Fibroblast of villous mesenchyme (primary cell): ENCODE measurements around the gene MUC15. TPM values are rescaled to one million over a fixed set of nuclear protein-coding genes. Genes with fewer than 3 reads are reported as not detected.

Source experiments
- DNase-seq: peaks from one replicate; pipeline ENCODE4 v3.0.0-alpha.2; 2010; ENCODE audit warnings: low read depth
- H3K4me3 ChIP-seq: 2 replicates; pipeline ENCODE4 v1.5.1; 2011; ENCODE audit warnings: low read depth, mild to moderate bottlenecking, low read length
- total RNA-seq: library from RNA; depleted of rRNA; stranded (reverse); fragments of >200 nt; gene quantifications from 2 replicates; pipeline ENCODE4 v1.2.3, GENCODE V29; 2012
- TF ChIP-seq, protein P1 (sequence below): IDR thresholded peaks from 2 replicates; pipeline ENCODE4 v1.5.1; 2012; ENCODE audit warnings: low read depth, mild to moderate bottlenecking, low read length; ENCODE audit not compliant: insufficient read depth

MUC15 gene
- total RNA-seq, 1 donor = not detected

DNA sequence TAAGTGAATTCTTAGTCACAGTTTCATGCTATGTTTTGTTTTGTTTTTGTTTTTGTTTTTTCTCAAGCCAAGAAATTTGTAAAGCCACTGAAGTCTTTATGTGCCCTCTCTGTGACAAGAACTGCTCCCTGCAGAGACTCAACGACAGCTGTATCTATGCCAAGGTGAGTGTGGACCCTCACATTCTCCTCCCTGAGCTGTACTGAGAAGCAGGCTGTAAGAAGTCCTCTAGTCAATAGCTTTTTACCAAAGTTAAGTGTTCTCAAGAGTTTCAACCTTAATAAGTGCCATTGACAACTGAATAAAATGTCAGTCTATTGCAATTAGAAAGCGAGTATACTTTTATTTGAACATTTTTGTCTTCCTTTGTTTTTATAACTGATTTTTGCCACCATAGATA lies 18.9 kb downstream of the MUC15 start:
- TF ChIP-seq, protein P1, sequence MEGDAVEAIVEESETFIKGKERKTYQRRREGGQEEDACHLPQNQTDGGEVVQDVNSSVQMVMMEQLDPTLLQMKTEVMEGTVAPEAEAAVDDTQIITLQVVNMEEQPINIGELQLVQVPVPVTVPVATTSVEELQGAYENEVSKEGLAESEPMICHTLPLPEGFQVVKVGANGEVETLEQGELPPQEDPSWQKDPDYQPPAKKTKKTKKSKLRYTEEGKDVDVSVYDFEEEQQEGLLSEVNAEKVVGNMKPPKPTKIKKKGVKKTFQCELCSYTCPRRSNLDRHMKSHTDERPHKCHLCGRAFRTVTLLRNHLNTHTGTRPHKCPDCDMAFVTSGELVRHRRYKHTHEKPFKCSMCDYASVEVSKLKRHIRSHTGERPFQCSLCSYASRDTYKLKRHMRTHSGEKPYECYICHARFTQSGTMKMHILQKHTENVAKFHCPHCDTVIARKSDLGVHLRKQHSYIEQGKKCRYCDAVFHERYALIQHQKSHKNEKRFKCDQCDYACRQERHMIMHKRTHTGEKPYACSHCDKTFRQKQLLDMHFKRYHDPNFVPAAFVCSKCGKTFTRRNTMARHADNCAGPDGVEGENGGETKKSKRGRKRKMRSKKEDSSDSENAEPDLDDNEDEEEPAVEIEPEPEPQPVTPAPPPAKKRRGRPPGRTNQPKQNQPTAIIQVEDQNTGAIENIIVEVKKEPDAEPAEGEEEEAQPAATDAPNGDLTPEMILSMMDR = no peak
- no peak for DNase-seq
- no peak overlapping the region for H3K4me3 ChIP-seq

DNA sequence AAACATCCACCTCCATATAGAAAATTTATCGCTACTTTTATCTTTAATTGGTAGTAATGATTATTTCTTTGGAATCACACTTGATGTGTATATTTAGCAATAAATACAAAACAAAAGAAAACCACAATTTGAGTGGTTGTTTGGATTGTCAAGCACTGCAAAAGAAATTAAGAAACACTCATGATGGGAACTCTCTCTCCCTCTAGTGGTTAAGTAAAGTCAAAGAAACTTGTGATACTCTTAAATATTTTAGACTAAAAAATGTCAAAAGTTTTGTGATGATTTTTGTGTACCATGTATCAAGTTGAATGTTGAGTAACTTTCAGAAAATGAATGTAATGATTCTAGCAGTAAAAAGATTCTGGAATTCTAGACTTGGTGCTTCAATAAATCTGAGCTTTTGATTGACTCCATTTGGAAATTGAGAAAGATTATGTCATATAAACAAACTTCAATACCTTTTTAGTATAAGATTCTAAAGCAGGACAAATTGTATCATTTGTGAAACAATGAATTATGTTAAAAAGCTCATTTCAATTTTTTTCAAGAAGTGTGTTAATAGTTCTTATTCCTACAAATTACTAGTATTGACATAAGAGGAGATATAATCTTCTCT lies 20.8 kb downstream of the MUC15 start:
- TF ChIP-seq, protein P1 = peak; percentile 40
- H3K4me3 ChIP-seq = no peak overlapping the region
- peak; percentile 0 for DNase-seq

DNA sequence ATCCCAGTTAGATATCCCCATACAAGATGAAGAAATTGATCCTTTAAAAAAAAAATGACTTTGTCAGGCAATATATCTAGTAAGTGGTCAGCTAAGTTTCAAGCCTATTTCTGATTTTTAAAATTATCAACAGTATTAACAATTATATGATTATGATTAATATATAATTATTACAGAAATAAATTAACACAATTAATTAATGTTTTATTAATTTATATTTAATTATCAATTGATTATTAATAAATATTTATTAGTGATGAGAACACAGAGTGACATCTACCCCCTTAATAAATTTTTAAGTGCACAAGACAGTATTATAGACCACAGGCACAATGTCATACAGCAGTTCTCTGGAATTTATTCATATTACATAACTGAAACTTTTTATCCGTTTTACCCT lies 22.0 kb downstream of the MUC15 start:
- no peak for DNase-seq
- TF ChIP-seq, protein P1 = no peak
- no peak overlapping the region for H3K4me3 ChIP-seq

DNA sequence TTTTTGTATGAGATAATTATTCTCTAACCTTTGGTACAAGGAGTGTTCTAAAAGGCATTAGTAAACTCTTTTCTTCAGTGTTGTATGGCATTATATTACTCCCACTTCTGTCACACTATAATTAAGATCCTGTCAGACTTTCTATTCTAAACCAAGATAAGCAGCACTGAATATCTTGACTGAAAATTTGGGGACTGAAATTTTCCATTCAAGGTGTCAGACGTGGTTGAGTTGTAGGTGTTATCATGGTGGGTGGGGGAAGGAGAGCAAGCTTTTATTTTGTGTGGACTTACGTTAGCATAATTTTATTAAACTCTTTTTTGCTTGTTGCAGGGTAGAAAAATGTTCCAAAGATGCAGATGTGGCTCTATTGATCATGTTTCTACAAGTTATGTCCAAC lies 22.9 kb downstream of the MUC15 start:
- no peak overlapping the region for H3K4me3 ChIP-seq
- DNase-seq = no peak
- TF ChIP-seq, protein P1 = no peak

DNA sequence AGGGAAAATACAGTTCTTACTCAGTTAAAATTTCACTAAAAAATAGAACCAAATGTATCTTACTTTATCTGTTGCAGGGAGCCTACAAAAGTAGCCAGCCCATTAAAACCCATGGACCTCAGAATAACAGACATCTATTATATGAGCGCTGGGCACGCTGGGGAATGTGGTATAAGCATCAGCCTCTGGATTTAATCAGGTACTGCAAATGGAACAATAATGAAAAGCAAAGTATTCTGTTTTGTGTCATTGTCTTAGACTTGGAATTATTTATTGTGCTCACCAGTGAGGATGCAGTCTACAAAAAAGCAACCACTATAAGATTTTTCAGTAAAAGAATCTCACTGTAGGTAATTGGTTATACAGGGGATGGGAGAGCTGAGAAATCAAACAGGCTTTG lies 30.2 kb downstream of the MUC15 start:
- no peak overlapping the region for H3K4me3 ChIP-seq
- TF ChIP-seq, protein P1 = no peak
- no peak for DNase-seq

DNA sequence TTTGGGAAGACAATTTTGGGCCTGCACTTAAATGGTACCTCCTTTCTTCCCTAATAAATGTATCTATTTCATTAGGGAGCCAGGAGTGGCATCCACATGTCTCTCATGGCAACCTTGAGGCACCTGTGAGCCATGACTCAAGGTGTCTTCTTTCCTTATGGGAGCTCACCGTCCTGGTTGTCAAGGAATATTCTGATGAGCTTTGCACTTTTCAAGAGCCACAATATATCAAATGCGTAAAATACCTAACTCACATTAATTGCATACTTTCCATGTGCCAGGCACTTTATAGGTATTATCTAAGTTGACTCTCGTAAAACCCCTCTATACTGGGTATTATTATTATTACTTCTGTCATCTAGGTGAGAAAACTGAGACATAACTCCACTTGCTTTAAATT lies 32.5 kb downstream of the MUC15 start:
- no peak for DNase-seq
- TF ChIP-seq, protein P1 = no peak
- no peak overlapping the region for H3K4me3 ChIP-seq

DNA sequence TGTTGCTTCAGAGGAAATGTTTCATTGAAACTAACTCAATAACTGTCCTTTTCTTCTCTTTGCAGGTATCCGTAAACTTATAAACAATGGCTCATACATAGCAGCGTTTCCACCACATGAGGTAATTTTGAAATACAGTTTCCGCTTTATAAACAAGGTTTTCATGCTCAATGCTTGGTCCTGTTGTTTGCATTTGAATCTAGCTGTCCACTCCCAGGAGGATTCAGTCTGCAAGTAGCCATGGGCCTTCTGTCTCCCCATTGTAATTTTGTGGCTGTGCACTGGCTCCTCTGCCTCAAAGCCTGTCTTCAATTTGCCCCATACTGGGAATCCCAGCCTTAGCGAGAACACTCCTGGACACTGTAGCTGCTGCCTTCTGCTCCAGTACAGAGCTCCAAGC lies 34.7 kb downstream of the MUC15 start:
- TF ChIP-seq, protein P1 = no peak
- no peak for DNase-seq
- H3K4me3 ChIP-seq = no peak overlapping the region
